Activated CD8-positive, alpha-beta T cell treated with anti-CD3 and anti-CD28 coated beads for 36 hours (primary cell): Measurements from ENCODE around the gene ZNRF4. TPM values are rescaled to one million over a fixed set of nuclear protein-coding genes. Genes with fewer than 3 reads are reported as not detected.

Experiments used
- ATAC-seq: fragments of 200-7000 bp; cut with Tn5 transposase; one replicate; pipeline ENCODE4 v1.10.0; 2021; ENCODE audit warnings: mild to moderate bottlenecking, moderate library complexity
- CTCF ChIA-PET: fragments of 350-600 bp; sonication (Branson Sonifier 250); formaldehyde crosslinking; loops from one replicate; lab custom pipeline; 2021; ENCODE audit warnings: antibody characterized with exemption; lab: Charles Lee
- POLR2A ChIA-PET: fragments of 350-600 bp; sonication (Branson Sonifier 250); formaldehyde crosslinking; loops from one replicate; lab custom pipeline; 2021; ENCODE audit warnings: antibody characterized with exemption; lab: Charles Lee
- DNase-seq: peaks from one replicate; pipeline ENCODE4 v3.0.0-alpha.2; 2020
- H3K27ac Mint-ChIP-seq: one replicate; pipeline ENCODE4 v1.8.0; 2021; ENCODE audit warnings: mild to moderate bottlenecking, mixed read lengths
- H3K27me3 Mint-ChIP-seq: one replicate; pipeline ENCODE4 v1.8.0; 2021; ENCODE audit warnings: mixed read lengths
- H3K36me3 Mint-ChIP-seq: one replicate; pipeline ENCODE4 v1.8.0; 2021; ENCODE audit warnings: low read depth, mixed read lengths
- H3K4me1 Mint-ChIP-seq: one replicate; pipeline ENCODE4 v1.8.0; 2021; ENCODE audit warnings: low read depth, mixed read lengths
- H3K4me3 Mint-ChIP-seq: one replicate; pipeline ENCODE4 v1.8.0; 2021; ENCODE audit warnings: mild to moderate bottlenecking, moderate library complexity, mixed read lengths
- H3K9me3 Mint-ChIP-seq: one replicate; pipeline ENCODE4 v1.8.0; 2021; ENCODE audit warnings: mixed read lengths
- CTCF ChIP-seq: fragments of 200-600 bp; IDR thresholded peaks from one replicate; pipeline ENCODE4 v1.8.0; 2022; ENCODE audit warnings: antibody characterized with exemption, mild to moderate bottlenecking
- intact Hi-C: fragments of 100-400 bp; cut with micrococcal nuclease; formaldehyde crosslinking; loops from one replicate; pipeline ENCODE4 v1.10.0; 2022
- total RNA-seq, 2 experiments: library from RNA; stranded (reverse); gene quantifications; one replicate each; pipeline ENCODE4 v1.2.3, GENCODE V29; 2021

Gene ZNRF4
- total RNA-seq, 2 experiments from 2014 or later = not detected

- ChIA-PET POLR2A (no interaction called here), CTCF (interaction anchor here (0.8 kb wide), 1 partner anchor 55 kb away, joined by 3 read pairs; no protein-coding TSS in a partner anchor)
These were observed 2.3 kb upstream of the ZNRF4 start for GRCh38 chr19:5452594-5453565.

GRCh38 chr19:5454743-5455142 is 474 bp upstream of the ZNRF4 start:
- intact Hi-C loops = no loop called here
- ChIA-PET POLR2A (no interaction called here), CTCF (no interaction called here)
- ATAC-seq = no peak
- Mint-ChIP-seq H3K27me3 (peaks cover 7% of the 10 kb centered on the region), H3K4me1 (no peaks in the 10 kb centered on the region), H3K9me3 (no peaks in the 10 kb centered on the region), H3K36me3 (no peaks in the 10 kb centered on the region), H3K4me3 (no peak overlapping the region), H3K27ac (no peak overlapping the region)
- no peak for TF ChIP-seq CTCF
- DNase-seq = no peak

More at GRCh38 chr19:5452594-5453565, 2.3 kb upstream of the ZNRF4 start:
- H3K4me3 Mint-ChIP-seq = no peak overlapping the region
- intact Hi-C loops = no loop called here
- peaks cover 3% of the 10 kb centered on the region for H3K4me1 Mint-ChIP-seq
- H3K36me3 Mint-ChIP-seq = no peaks in the 10 kb centered on the region
- H3K27me3 Mint-ChIP-seq = peaks cover 11% of the 10 kb centered on the region
- H3K9me3 Mint-ChIP-seq = no peaks in the 10 kb centered on the region
- no peak for TF ChIP-seq CTCF
- ATAC-seq (peak; percentile 55), DNase-seq (peak; percentile 14)
- no peak overlapping the region for H3K27ac Mint-ChIP-seq

GRCh38 chr19:5456130-5456840 is 1.1 kb downstream of the ZNRF4 start:
- H3K27me3 Mint-ChIP-seq = no peaks in the 10 kb centered on the region
- TF ChIP-seq CTCF = no peak
- H3K9me3 Mint-ChIP-seq = no peaks in the 10 kb centered on the region
- no peak overlapping the region for H3K4me3 Mint-ChIP-seq
- no peak for ATAC-seq
- intact Hi-C loops = no loop called here
- no peak overlapping the region for H3K27ac Mint-ChIP-seq
- ChIA-PET POLR2A (no interaction called here), CTCF (no interaction called here)
- no peak for DNase-seq
- no peaks in the 10 kb centered on the region for H3K4me1 Mint-ChIP-seq
- no peaks in the 10 kb centered on the region for H3K36me3 Mint-ChIP-seq

- ATAC-seq (no peak), DNase-seq (no peak)
- H3K4me1 Mint-ChIP-seq = no peaks in the 10 kb centered on the region
- H3K27ac Mint-ChIP-seq = no peak overlapping the region
- no peaks in the 10 kb centered on the region for H3K9me3 Mint-ChIP-seq
- no peak overlapping the region for H3K4me3 Mint-ChIP-seq
- intact Hi-C loops = no loop called here
- ChIA-PET POLR2A (no interaction called here), CTCF (no interaction called here)
- H3K36me3 Mint-ChIP-seq = no peaks in the 10 kb centered on the region
- TF ChIP-seq CTCF = no peak
- H3K27me3 Mint-ChIP-seq = no peaks in the 10 kb centered on the region
These were observed 1.6 kb downstream of the ZNRF4 start for GRCh38 chr19:5456841-5457200.

- ChIA-PET POLR2A (no interaction called here), CTCF (no interaction called here)
- no peak for TF ChIP-seq CTCF
- no peaks in the 10 kb centered on the region for H3K4me1 Mint-ChIP-seq
- intact Hi-C loops = no loop called here
- H3K36me3 Mint-ChIP-seq = no peaks in the 10 kb centered on the region
- H3K9me3 Mint-ChIP-seq = no peaks in the 10 kb centered on the region
- ATAC-seq = no peak
- H3K27me3 Mint-ChIP-seq = peaks cover 2% of the 10 kb centered on the region
- DNase-seq = no peak
- H3K4me3 Mint-ChIP-seq = no peak overlapping the region
- no peak overlapping the region for H3K27ac Mint-ChIP-seq
These were observed 2.5 kb downstream of the ZNRF4 start for GRCh38 chr19:5457709-5458108.
